Measurements from ENCODE around the gene FDX1.
A peak's percentile ranks its signal among the peaks of the same experiment; 100 is the strongest.

Gene FDX1

DNA sequence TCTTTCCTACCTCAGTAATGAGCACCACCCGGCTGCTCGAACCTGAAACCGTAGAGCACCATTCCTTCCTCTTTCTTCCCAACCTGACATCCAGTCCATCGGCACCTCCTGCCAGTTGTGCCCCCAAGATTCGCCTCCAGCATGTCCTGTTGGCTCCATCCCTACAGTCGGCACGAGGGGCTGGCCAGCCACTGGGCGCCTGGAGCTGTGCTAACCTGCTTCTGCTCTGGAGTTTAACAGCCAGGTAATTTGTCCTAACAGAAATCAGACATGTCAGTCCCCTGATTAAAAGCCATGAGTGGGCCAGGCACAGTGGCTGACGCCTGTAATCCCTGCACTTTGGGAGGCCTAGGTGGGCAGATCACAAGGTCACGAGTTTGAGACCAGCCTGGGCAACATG lies 16.8 kb downstream of the FDX1 start:
- no peak for TF ChIP-seq CTCF (conservative IDR thresholded peaks at IDR 0.05; ENCODE audit: low read depth, low read length)
- DNase-seq (ENCODE audit: low read depth) = no peak
- no peak overlapping the region for H3K4me3 ChIP-seq (ENCODE audit: low read depth, low read length)

GRCh38 chr11:110447343-110447742 lies 17.6 kb downstream of the FDX1 start:
- no peak for TF ChIP-seq CTCF (conservative IDR thresholded peaks at IDR 0.05; ENCODE audit: low read depth, low read length)

DNA sequence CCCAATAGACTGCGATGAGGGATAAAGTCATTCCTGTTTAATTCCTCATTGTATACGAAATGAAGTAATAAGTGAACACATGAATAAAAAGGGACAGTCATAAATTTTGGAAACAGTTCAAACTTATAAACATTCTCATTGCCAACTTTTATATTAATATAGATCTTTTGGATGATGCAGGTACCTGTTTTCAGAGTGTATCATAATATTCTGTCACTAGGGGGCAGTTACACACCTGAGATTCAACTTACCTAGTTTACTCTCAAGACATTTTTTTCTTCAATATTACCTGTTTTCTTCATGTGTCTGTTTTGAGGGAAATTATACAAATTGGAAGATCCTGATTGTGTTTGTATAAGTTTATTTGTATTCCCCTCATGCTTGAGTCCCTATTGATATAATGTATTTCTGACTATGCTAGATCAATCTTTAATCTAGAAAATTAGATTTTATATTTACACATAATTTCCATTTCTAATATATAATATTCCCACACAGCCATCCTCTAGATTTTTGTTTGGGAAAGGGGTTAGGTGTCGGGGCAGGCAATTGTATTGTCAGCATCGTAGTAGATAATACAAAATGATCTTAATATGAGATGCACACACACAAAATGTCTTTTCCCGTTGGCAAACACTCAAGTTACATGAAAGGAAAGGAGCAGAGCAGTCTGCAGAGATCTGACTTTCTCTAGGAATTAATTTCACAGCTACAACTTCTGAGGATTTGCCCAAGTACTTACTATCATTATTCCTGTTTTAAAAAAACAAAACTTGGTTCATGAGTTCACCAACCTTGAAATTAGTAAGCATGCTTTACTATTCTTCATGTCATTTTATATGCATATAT lies 18.4 kb downstream of the FDX1 start:
- H3K4me3 ChIP-seq (ENCODE audit: low read depth, low read length) = no peak overlapping the region
- TF ChIP-seq CTCF (conservative IDR thresholded peaks at IDR 0.05; ENCODE audit: low read depth, low read length) = peak; percentile 40
- peak; percentile 35 for DNase-seq (ENCODE audit: low read depth)

More at GRCh38 chr11:110447343-110447742, 17.6 kb downstream of the FDX1 start:
- no peak overlapping the region for H3K4me3 ChIP-seq (ENCODE audit: low read depth, low read length)
- no peak for DNase-seq (ENCODE audit: low read depth)

GRCh38 chr11:110450246-110450645 lies 20.5 kb downstream of the FDX1 start:
- H3K4me3 ChIP-seq (ENCODE audit: low read depth, low read length) = no peak overlapping the region
- TF ChIP-seq CTCF (conservative IDR thresholded peaks at IDR 0.05; ENCODE audit: low read depth, low read length) = no peak
- DNase-seq (ENCODE audit: low read depth) = no peak

- DNase-seq (ENCODE audit: low read depth) = no peak
- H3K4me3 ChIP-seq (ENCODE audit: low read depth, low read length) = no peak overlapping the region
- no peak for TF ChIP-seq CTCF (conservative IDR thresholded peaks at IDR 0.05; ENCODE audit: low read depth, low read length)
Observed at GRCh38 chr11:110452720-110453119, 23.0 kb downstream of the FDX1 start.

DNA sequence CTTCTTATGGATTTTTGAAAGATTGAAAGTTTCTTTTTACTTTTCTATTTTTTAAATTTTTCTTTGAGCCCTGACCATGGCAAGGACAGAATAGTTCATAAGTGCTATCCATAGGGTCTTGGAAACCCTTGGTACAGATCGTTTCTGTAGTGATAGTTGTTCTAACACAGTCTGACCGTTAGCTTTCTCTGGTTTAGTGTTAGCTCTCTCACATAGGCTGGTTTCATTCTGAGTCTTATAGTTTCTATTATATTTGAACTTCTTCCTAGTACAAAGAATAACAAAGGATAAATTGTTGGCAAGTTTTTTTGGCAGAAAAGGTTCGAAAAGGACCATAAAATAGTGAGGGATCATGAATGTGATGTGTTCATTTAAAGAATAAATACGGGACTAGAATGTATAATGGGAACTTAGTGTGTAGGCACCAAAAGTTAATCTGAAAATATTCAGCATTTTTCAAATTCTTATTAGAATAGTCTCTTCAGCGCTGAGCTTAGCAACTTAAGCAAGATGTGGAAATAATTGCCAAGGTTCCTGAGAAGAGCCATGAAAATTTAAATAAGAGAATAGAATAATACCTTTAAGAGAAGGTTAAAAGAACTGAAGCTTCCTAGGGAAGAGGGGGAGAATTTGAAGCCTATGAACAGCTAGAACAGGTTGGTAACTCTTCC lies 24.1 kb downstream of the FDX1 start:
- DNase-seq (ENCODE audit: low read depth) = no peak
- no peak overlapping the region for H3K4me3 ChIP-seq (ENCODE audit: low read depth, low read length)
- no peak for TF ChIP-seq CTCF (conservative IDR thresholded peaks at IDR 0.05; ENCODE audit: low read depth, low read length)
